Islet of Langerhans (tissue), 1 donor: ENCODE data around the gene STOX2.
"Not testable (repeated sequence)": the region's sequence is repeated elsewhere in the genome, so short reads cannot be mapped to it uniquely, and the experiment has no call there.

Experiments
- FAIRE-seq: peaks from one replicate; lab custom pipeline; 2011; peaks lifted over from hg19 to GRCh38; lab: Jason Lieb, UNC

Gene STOX2

GRCh38 chr4:184022679-184023383 lies 117.7 kb downstream of the STOX2 start:
- no peak for FAIRE-seq

GRCh38 chr4:184024637-184025036 lies 119.5 kb downstream of the STOX2 start:
- no peak for FAIRE-seq

GRCh38 chr4:184028561-184029374 lies 123.7 kb downstream of the STOX2 start:
- FAIRE-seq = no peak

- no peak for FAIRE-seq
Measured at GRCh38 chr4:184030036-184030435, 124.9 kb downstream of the STOX2 start.

GRCh38 chr4:184030764-184031163 lies 125.7 kb downstream of the STOX2 start:
- FAIRE-seq = no peak

- FAIRE-seq = no peak
Measured at GRCh38 chr4:184032091-184032490, 127.0 kb downstream of the STOX2 start.

- FAIRE-seq = no peak
Measured at GRCh38 chr4:184039963-184040383, 134.9 kb downstream of the STOX2 start.

GRCh38 chr4:184041156-184041555 lies 136.0 kb downstream of the STOX2 start:
- FAIRE-seq = no peak

GRCh38 chr4:184046148-184046547 lies 141.0 kb downstream of the STOX2 start:
- FAIRE-seq = no peak

- not testable (repeated sequence) for FAIRE-seq
Measured at GRCh38 chr4:184051262-184051661, 146.2 kb downstream of the STOX2 start.

- no peak for FAIRE-seq
Measured at GRCh38 chr4:184052616-184053015, 147.5 kb downstream of the STOX2 start.

GRCh38 chr4:184053434-184053833 lies 148.3 kb downstream of the STOX2 start:
- no peak for FAIRE-seq

- FAIRE-seq = no peak
Measured at GRCh38 chr4:184056877-184057276, 151.8 kb downstream of the STOX2 start.

- no peak for FAIRE-seq
Measured at GRCh38 chr4:184058026-184058425, 152.9 kb downstream of the STOX2 start.

GRCh38 chr4:184059099-184059498 lies 154.0 kb downstream of the STOX2 start:
- no peak for FAIRE-seq

GRCh38 chr4:184061582-184061981 lies 156.5 kb downstream of the STOX2 start:
- FAIRE-seq = no peak

- no peak for FAIRE-seq
Measured at GRCh38 chr4:184062769-184063168, 157.7 kb downstream of the STOX2 start.

- no peak for FAIRE-seq
Measured at GRCh38 chr4:184064877-184065276, 159.8 kb downstream of the STOX2 start.

- no peak for FAIRE-seq
Measured at GRCh38 chr4:184066584-184067300, 161.6 kb downstream of the STOX2 start.

- FAIRE-seq = no peak
Measured at GRCh38 chr4:184067931-184068554, 162.9 kb downstream of the STOX2 start.
